Activated CD8-positive, alpha-beta memory T cell treated with anti-CD3 and anti-CD28 coated beads for 1 hour (primary cell): ENCODE measurements around the gene HUNK.
"Not testable (repeated sequence)": the region's sequence is repeated elsewhere in the genome, so short reads cannot be mapped to it uniquely, and the experiment has no call there.

Experiments
- DNase-seq, 2 donors: peaks; one replicate each; pipeline ENCODE4 v3.0.0-alpha.2; 2020; ENCODE audit warnings: low read depth in 1 of 2; ENCODE audit errors: extremely low read depth in 1 of 2

Gene HUNK

GRCh38 chr21:31993826-31994825 lies 121.3 kb downstream of the HUNK start:
- DNase-seq = no peak

DNA sequence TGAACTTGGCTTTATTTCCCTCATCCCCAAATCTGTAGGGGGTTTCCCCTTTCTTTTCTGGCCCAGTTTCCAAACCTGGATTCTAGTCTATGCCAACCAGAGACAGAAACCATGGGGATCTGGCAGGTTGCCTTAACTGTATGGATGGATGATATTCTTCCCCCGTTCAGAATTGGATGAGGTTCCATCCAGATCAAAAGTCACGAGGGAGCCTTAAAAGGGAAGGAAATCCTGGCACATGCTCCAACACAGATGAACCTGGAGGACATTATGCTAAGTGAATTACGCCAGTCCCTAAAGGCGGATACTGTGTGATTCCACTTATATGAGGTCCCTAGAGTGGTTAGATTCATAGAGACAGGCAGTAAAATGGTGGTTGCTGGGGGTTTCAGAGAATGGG lies 124.4 kb downstream of the HUNK start:
- DNase-seq = no peak

DNA sequence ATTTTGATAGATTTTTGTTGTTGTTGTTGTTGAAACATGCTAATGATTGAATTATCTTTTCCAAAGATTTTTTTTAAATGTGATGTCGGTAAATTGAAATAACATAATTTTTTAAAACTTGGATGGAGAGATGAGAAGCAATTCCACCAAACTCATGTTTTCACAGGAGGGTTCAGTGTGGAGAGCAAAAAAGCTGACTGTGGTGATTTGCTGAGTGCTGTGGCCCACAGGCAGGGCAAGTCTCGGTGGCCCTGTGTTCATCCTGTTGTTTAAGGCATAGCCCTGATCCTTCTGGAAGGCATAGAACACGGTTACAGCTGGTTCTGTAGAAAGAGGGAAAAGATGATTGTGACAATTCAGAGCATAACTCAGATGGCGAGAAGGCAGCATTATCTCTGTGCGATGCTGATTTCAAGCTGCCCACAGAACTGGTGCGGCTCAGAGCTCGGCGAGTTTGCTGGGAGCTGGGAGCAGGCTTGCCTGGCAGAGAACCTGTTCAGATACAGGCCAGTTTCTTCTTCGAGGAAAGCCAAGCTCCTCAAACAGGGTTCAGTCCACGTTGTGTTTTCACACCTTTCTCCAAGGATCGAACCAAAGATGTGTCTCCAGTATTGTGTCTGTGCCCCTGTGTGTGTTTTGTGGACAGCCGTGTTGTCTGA lies 127.1 kb downstream of the HUNK start:
- DNase-seq = no peak

DNA sequence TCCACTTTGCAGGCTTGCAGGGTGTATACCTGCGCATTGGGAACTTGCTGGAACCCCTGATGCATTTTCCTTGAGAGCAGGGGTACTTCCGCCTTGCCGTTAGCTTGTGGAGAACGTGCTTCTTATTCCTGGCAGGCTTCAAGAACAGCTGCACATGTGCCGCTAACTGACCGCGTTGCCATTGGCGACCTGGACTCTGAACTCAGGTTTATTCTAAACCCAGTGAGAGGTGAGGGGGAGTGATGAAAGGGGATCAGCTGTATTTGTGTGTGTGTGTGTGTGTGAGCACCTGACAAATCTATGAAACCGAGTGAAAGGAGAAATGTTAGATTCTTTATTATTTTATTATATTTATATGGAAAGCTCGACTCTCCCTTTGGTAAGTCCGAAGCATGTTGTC lies 128.6 kb downstream of the HUNK start:
- no peak for DNase-seq

- no peak for DNase-seq
These were observed 130.6 kb downstream of the HUNK start for GRCh38 chr21:32003411-32003810.

DNA sequence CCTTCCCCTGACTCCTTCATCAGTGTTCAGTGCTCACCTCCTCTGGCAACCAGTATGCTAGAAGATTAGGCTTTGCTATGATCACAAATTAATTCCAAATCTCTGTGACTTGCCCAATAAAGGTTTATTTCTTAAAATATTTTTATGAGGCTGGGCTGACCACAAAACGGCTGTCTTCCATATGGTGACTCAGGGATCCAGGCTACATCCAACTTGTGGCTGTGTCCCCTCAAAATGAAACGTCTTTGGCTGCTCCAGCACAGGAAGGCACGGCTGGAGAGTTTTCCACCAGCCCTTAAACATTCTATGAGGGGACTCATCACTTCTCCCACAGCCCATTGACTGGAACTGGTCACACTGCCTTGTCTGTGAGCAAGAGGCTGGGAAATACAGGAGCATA lies 131.5 kb downstream of the HUNK start:
- no peak for DNase-seq

- no peak for DNase-seq
These were observed 134.6 kb downstream of the HUNK start for GRCh38 chr21:32007456-32007855.

DNA sequence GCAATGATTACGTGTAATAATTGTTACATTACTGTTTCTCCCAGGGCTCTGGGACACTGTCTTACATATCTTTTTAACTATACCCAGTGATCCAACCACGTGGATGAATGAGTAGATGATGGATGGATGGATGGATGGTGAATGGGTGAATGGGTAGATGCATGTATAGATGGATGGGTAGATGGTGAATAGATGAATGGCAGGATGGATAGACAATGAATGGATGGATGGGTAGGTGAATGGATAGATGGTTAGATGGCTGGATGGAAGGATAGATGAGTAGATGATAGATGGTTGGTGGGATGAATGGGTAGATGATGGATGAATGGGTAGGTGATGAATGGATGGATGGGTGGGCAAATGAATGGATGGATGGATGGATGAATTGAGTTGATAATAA lies 135.9 kb downstream of the HUNK start:
- no peak for DNase-seq

GRCh38 chr21:32009263-32009662 lies 136.4 kb downstream of the HUNK start:
- DNase-seq = no peak

DNA sequence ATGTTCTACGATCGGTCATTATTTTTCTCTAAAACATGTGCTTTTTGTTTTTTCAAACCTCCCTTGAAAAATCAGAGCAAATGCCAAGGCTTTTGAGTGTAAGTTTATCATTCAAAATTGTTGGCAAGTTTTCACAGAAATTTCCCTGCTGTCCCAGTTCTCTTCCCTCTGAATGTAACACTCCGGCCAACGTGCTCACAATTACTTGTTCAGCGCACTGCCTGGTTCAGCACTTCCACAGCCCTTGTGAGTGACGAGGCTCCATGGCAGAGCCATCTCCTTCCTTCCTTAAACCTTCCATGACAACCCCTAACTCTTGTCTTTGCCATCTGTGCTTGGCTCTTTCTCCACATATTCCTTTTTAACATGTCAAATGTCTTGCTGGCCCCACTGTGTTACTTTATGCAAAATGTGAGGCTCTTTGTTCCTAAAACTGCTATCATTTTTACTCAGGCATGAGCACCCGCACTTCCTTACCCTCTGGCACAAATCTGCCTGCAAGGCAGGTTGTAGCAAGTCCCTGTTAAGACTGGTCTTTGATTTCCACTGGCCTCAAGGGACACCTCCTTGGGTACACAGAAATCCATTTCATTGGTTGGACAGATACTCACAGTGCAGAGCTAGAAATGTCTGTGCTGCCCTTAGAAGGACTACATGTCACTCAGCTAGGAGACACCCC lies 142.8 kb downstream of the HUNK start:
- DNase-seq = no peak

DNA sequence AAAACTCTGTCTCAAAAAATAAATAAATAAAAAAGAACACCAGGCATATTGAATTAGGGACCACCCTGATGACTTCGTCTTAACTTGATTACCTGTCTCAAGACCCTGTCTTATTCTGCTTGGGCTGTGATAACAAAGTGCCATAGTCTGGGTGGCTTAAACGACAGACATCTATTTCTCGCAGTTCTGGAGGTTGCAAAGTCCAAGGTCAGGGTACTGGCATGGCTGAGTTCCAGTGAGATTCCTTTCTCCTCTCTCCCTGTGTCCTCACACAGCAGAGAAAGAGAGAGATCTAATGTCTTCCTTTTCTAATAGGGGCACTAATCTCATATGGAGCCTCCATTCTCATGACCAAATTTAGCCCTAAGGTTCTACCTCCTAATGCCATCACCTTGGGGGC lies 145.6 kb downstream of the HUNK start:
- DNase-seq = no peak

GRCh38 chr21:32020564-32020963 lies 147.7 kb downstream of the HUNK start:
- DNase-seq = no peak

DNA sequence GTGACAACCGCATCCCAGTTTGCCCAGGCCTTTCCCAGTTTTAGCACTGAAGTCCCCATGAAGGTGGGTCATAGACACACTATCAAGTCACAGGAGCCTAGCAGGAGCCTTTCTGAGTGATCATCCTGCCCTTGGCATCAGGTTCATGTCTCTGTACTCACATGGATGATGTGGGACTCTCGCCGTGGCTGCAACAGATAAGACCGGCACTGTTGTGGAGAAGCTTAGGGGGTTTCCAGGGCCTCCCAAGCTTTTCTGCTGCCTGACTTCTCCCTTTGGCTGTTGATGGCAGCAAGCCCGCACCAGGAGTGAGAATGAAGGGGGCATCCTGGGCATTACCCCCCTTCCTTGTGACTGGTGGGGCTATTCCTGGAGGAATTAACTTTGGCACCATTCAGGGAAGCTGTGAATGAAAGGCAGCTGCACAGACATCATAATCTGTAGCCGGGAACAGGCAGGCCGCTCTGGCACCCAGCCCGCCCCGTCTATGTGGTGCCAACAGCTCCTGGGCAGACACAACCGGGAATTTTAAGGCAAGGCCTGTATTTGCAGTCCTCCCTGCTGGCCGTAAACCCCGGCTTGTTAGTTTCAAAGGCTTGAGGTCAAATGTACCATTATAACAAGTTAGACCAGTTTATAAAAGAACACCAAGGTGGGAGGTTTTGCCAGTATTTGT lies 148.6 kb downstream of the HUNK start:
- DNase-seq = no peak

- no peak for DNase-seq
These were observed 149.3 kb downstream of the HUNK start for GRCh38 chr21:32022146-32022545.

GRCh38 chr21:32030146-32030652 lies 157.4 kb downstream of the HUNK start:
- no peak for DNase-seq

DNA sequence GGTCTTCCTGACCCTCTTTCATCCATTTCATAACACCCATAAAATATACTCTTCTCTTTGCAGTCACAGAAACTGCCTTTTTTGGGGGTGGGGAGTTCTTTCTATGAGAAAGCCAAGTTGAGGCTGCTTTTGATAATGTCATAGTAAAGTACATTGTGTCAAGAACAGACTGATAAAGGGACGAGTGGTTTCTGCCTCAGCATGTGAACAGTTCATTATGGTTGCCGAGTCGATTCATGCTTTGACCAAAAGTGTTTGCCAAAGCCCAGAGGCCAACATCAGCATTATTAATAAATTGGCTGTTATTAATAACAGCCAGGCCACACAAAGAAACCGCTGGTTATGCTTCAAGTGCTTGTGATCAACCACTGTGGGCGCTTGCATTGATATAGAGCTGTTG lies 162.0 kb downstream of the HUNK start:
- DNase-seq = no peak

DNA sequence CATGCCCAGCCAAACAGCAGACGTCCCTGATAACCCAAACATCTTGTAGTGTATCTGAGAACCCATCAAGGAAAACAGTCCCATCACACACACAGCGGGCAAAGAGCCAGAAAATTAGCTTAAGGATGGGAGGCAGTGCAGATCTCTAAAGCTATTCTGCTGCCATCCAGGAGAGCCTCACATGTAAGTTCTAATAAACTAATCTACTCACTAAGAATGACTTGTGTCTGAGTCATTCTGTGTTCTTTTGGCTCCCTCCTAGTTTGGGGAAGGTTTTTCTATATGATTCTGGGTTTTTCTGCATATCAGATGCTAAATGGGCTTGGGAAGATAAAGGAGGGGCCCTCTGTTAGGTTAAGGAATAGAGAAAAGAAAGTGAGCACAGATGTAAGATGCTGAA lies 162.8 kb downstream of the HUNK start:
- DNase-seq = no peak

- DNase-seq = no peak
These were observed 163.9 kb downstream of the HUNK start for GRCh38 chr21:32036756-32037155.

- not testable (repeated sequence) for DNase-seq
These were observed 165.9 kb downstream of the HUNK start for GRCh38 chr21:32038751-32039150.

GRCh38 chr21:32043458-32043857 lies 170.6 kb downstream of the HUNK start:
- no peak for DNase-seq
